Measurements from ENCODE around the gene CGN. TPM values are rescaled to one million over a fixed set of nuclear protein-coding genes. Genes with fewer than 3 reads are reported as not detected.

CGN gene
- total and polyA plus RNA-seq, 2 of the 13 experiments (the other 11 are each of a cell fraction or from before 2014, with no cell fraction given) = 0.75 to 0.81 TPM

GRCh38 chr1:151565502-151566189, 54.5 kb downstream of the CGN start (continued):
- TF ChIP-seq HNF1B (CRISPR knock-in tag; IDR thresholded peaks at IDR 0.05) = no peak
- no peak for TF ChIP-seq PRMT3 (CRISPR knock-in tag; IDR thresholded peaks at IDR 0.05; ENCODE audit: borderline replicate concordance, low read depth)
- peak; percentile 44; the same call in 1 of the 2 replicates for TF ChIP-seq AHDC1 (CRISPR knock-in tag; IDR thresholded peaks at IDR 0.05; ENCODE audit: borderline replicate concordance)
- peak; percentile 78 for TF ChIP-seq ZKSCAN1 (IDR thresholded peaks at IDR 0.05; ENCODE audit: low read length)
- no peak for TF ChIP-seq SMARCE1 (IDR thresholded peaks at IDR 0.05; ENCODE audit: borderline replicate concordance)
- no peak for TF ChIP-seq TRIM24 (CRISPR knock-in tag; IDR thresholded peaks at IDR 0.05)
- no peak for TF ChIP-seq NPAS2 (CRISPR knock-in tag; IDR thresholded peaks at IDR 0.05; ENCODE audit: borderline replicate concordance)
- no peak for TF ChIP-seq ZNF333 (CRISPR knock-in tag; IDR thresholded peaks at IDR 0.05; ENCODE audit: borderline replicate concordance)
- peak; percentile 37; the same call in 1 of the 2 replicates for TF ChIP-seq SOX13 (IDR thresholded peaks at IDR 0.05)
- peak in 1 of 2 experiments; percentile 60; a peak in 2 of 4 replicates for TF ChIP-seq SOX13 (CRISPR knock-in tag; conservative IDR thresholded peaks at IDR 0.05 in 1 of 2, IDR thresholded peaks at IDR 0.05 in 1 of 2)
- TF ChIP-seq ZNF574 (CRISPR knock-in tag; IDR thresholded peaks at IDR 0.05) = no peak
- TF ChIP-seq HMGXB4 (CRISPR knock-in tag; IDR thresholded peaks at IDR 0.05; ENCODE audit: borderline replicate concordance in 1 of 2, low read depth in 1 of 2) = no peak
- peak; percentile 73; the same call in 1 of the 2 replicates for TF ChIP-seq ZNF512 (CRISPR knock-in tag; IDR thresholded peaks at IDR 0.05)
- TF ChIP-seq PHF5A (CRISPR knock-in tag; IDR thresholded peaks at IDR 0.05; ENCODE audit: low read depth, unreplicated experiment) = no peak
